ENCODE measurements around the gene DCT. TPM values are rescaled to one million over a fixed set of nuclear protein-coding genes. Genes with fewer than 3 reads are reported as not detected.

The DCT gene
- total and polyA plus RNA-seq, 2 of the 8 experiments (the other 6 are each of a cell fraction or from before 2014, with no cell fraction given), result 0.02 TPM; not detected in 1

DNA sequence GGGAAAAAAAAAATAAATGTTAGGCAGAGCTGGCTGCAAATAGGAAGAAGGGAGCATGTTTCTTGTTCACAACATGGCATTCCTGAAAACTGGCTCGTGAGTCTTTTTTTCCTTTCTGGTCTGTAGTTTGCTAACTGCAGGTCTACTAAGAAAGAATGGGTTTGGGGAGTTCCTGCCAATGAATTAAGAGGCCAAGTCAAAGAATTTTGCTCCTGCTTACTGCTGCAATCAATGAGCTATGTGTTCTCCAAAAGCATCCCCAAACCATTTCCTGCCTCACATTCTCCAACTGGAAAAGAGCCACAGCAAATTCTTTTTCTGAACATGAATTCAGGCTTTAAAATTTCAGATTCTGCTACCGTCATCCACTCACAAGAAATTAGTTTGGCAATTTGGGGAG lies 88.6 kb downstream of the DCT start:
- Histone ChIP-seq H3K4me1 (replicated peaks in 1 of 4; ENCODE audit: control insufficient read depth in 3 of 4, insufficient read depth in 4 of 4, low read length in 3 of 4) (peaks cover 0 to 4% (median 1%) of the 10 kb centered on the region in 4 experiments; a peak in 3 of 7 replicates), H3K27me3 (replicated peaks in 1 of 4; ENCODE audit: control insufficient read depth in 3 of 4, extremely low read depth in 1 of 4, insufficient read depth in 3 of 4, low read length in 3 of 4) (no peaks in the 10 kb centered on the region), H2AK5ac (ENCODE audit: low read depth, low read length) (no peak overlapping the region), H2BK120ac (replicated peaks; ENCODE audit: low read depth, low read length) (no peak overlapping the region), H3K9ac (replicated peaks in 1 of 4; ENCODE audit: extremely low read depth in 1 of 4, low read depth in 3 of 4, low read length in 3 of 4) (no peak overlapping the region), H2BK15ac (ENCODE audit: low read length) (no peak overlapping the region), H2BK12ac (ENCODE audit: low read depth, low read length) (no peak overlapping the region), H3K14ac (ENCODE audit: insufficient read length) (no peak overlapping the region), H3K23ac (ENCODE audit: insufficient read length) (no peak overlapping the region), H3K18ac (ENCODE audit: extremely low read depth, low read length) (no peak overlapping the region), H3K4ac (replicated peaks; ENCODE audit: insufficient read length, low read depth, low read length) (no peak overlapping the region), H3K4me3 (ENCODE audit: extremely low read depth in 1 of 4, insufficient read depth in 2 of 4, low read depth in 3 of 4, low read length in 4 of 4) (no peak overlapping the region), H4K5ac (ENCODE audit: insufficient read length, low read depth, low read length) (no peak overlapping the region), H3K9me3 (ENCODE audit: insufficient read depth in 2 of 2, low read depth in 1 of 2, low read length in 1 of 2) (no peaks in the 10 kb centered on the region; a peak in 1 of 4 replicates), H2BK20ac (ENCODE audit: low read length) (no peak overlapping the region), H4K91ac (replicated peaks; ENCODE audit: insufficient read length, low read length) (no peak overlapping the region), H4K20me1 (replicated peaks in 1 of 2; ENCODE audit: control insufficient read depth in 1 of 2, insufficient read depth in 2 of 2, low read length in 2 of 2) (no peaks in the 10 kb centered on the region), H3K79me2 (ENCODE audit: control insufficient read depth in 1 of 2, insufficient read depth in 2 of 2, low read length in 2 of 2) (no peaks in the 10 kb centered on the region), H4K8ac (ENCODE audit: extremely low read depth, insufficient read depth, low read length) (no peak overlapping the region), H3K79me1 (ENCODE audit: low read depth, low read length) (no peaks in the 10 kb centered on the region), H3K36me3 (ENCODE audit: control insufficient read depth in 2 of 4, insufficient read depth in 4 of 4, low read length in 3 of 4) (no peaks in the 10 kb centered on the region), H2AFZ (ENCODE audit: low read length) (no peak overlapping the region), H3K23me2 (ENCODE audit: low read depth, low read length) (no peaks in the 10 kb centered on the region), H2BK5ac (ENCODE audit: low read depth, low read length) (no peak overlapping the region), H3K4me2 (ENCODE audit: insufficient read depth in 1 of 2, low read depth in 2 of 2, low read length in 2 of 2) (no peak overlapping the region), H3K27ac (ENCODE audit: low read depth, low read length) (no peak overlapping the region), H3K56ac (replicated peaks; ENCODE audit: insufficient read length, low read depth, low read length) (no peak overlapping the region)
- FAIRE-seq (no peak), DNase-seq (ENCODE audit: low read depth in 1 of 2, low spot score in 2 of 2) (no peak)
- WGBS, 2 experiments (ENCODE audit: extremely low coverage in 1 of 2, insufficient coverage in 1 of 2, insufficient read length in 1 of 2, insufficient replicate concordance in 2 of 2, low coverage in 1 of 2, low lambda C conversion rate in 2 of 2, missing lambda C conversion rate in 1 of 2), result 97% methylated on average over 2 of the region's 2 CpGs; no CpG with 5 or more reads in 1 of the 2 experiments
- ChIA-PET POLR2A (ENCODE audit: partially characterized antibody) (interaction anchor here (1.2 kb wide), 1 partner anchor 9 kb away, joined by 3 read pairs; no protein-coding TSS in a partner anchor), CTCF (ENCODE audit: partially characterized antibody) (no interaction called here)
- TF ChIP-seq GTF2F1 (IDR thresholded peaks at IDR 0.05; ENCODE audit: borderline replicate concordance, low read depth, low read length) (no peak), POLR2A (IDR thresholded peaks at IDR 0.05; ENCODE audit: control extremely low read depth in 1 of 2, low read depth in 2 of 2, low read length in 2 of 2) (no peak), BRCA1 (IDR thresholded peaks at IDR 0.05; ENCODE audit: low read depth, low read length) (no peak), SIN3A (conservative IDR thresholded peaks at IDR 0.05 in 1 of 2, IDR thresholded peaks at IDR 0.05 in 1 of 2; ENCODE audit: low read depth in 1 of 2, low read length in 2 of 2) (no peak), HDAC2 (IDR thresholded peaks at IDR 0.05; ENCODE audit: borderline replicate concordance in 1 of 2, low read depth in 2 of 2, low read length in 2 of 2) (no peak), ASH2L (IDR thresholded peaks at IDR 0.05; ENCODE audit: low read length) (no peak), NANOG (IDR thresholded peaks at IDR 0.05; ENCODE audit: insufficient read depth, low read depth, low read length, poor library complexity, severe bottlenecking) (no peak), POLR2AphosphoS5 (IDR thresholded peaks at IDR 0.05; ENCODE audit: low read depth, low read length) (no peak), SP1 (IDR thresholded peaks at IDR 0.05; ENCODE audit: low read depth, low read length) (no peak), TCF12 (IDR thresholded peaks at IDR 0.05; ENCODE audit: low read depth, low read length) (no peak), ZNF274 (IDR thresholded peaks at IDR 0.05; ENCODE audit: borderline replicate concordance, extremely low read depth, low read length) (no peak)
- TF ChIP-seq, protein P1, sequence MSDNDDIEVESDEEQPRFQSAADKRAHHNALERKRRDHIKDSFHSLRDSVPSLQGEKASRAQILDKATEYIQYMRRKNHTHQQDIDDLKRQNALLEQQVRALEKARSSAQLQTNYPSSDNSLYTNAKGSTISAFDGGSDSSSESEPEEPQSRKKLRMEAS (IDR thresholded peaks at IDR 0.05), result no peak
- TF ChIP-seq, protein P2, sequence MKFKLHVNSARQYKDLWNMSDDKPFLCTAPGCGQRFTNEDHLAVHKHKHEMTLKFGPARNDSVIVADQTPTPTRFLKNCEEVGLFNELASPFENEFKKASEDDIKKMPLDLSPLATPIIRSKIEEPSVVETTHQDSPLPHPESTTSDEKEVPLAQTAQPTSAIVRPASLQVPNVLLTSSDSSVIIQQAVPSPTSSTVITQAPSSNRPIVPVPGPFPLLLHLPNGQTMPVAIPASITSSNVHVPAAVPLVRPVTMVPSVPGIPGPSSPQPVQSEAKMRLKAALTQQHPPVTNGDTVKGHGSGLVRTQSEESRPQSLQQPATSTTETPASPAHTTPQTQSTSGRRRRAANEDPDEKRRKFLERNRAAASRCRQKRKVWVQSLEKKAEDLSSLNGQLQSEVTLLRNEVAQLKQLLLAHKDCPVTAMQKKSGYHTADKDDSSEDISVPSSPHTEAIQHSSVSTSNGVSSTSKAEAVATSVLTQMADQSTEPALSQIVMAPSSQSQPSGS (IDR thresholded peaks at IDR 0.05; ENCODE audit: low read length), result no peak

Measured in H1 (cell line).